Trophoblast cell (in vitro differentiated cells and primary cell): ENCODE results near the gene NLRP4.

Experiments used
- DNase-seq, 2 donors: peaks; one replicate each; pipeline ENCODE4 v3.0.0-alpha.2; 2016
- H2AFZ ChIP-seq: 2 replicates; pipeline ENCODE4 v1.6.1; 2013; ENCODE audit warnings: low read length, moderate library complexity, mild to moderate bottlenecking; ENCODE audit not compliant: insufficient read depth, poor library complexity
- H2AK5ac ChIP-seq: 2 replicates; pipeline ENCODE4 v1.6.1; 2013; ENCODE audit warnings: mild to moderate bottlenecking, low read length
- H2BK120ac ChIP-seq: 2 replicates; pipeline ENCODE4 v1.6.1; 2013; ENCODE audit warnings: low read length, mild to moderate bottlenecking, moderate library complexity; ENCODE audit not compliant: insufficient read depth, poor library complexity
- H2BK12ac ChIP-seq: 2 replicates; pipeline ENCODE4 v1.6.1; 2013; ENCODE audit warnings: mild to moderate bottlenecking, low read length, moderate library complexity
- H2BK5ac ChIP-seq: 2 replicates; pipeline ENCODE4 v1.6.1; 2013; ENCODE audit warnings: low read length, low read depth, moderate library complexity, mild to moderate bottlenecking; ENCODE audit not compliant: poor library complexity
- H3K14ac ChIP-seq: 2 replicates; pipeline ENCODE4 v1.6.1; 2013; ENCODE audit warnings: mild to moderate bottlenecking, low read length
- H3K18ac ChIP-seq: 2 replicates; pipeline ENCODE4 v1.6.1; 2013; ENCODE audit warnings: mild to moderate bottlenecking, low read length
- H3K23ac ChIP-seq: 2 replicates; pipeline ENCODE4 v1.6.1; 2013; ENCODE audit warnings: low read length
- H3K27ac ChIP-seq: 2 replicates; pipeline ENCODE4 v1.5.1; 2013; ENCODE audit warnings: low read depth, mild to moderate bottlenecking, inconsistent platforms, low read length, moderate library complexity
- H3K27me3 ChIP-seq: 2 replicates; pipeline ENCODE4 v1.6.1; 2013; ENCODE audit warnings: inconsistent platforms, mild to moderate bottlenecking, low read length, moderate library complexity; ENCODE audit not compliant: insufficient read depth
- H3K36me3 ChIP-seq, 2 experiments: 1 replicate in 1 of 2; 2 replicates in 1 of 2; pipeline ENCODE4 v1.6.1; 2013; ENCODE audit warnings: low read length in 2 of 2, mild to moderate bottlenecking in 2 of 2, moderate library complexity in 1 of 2; ENCODE audit not compliant: insufficient read depth in 2 of 2, control insufficient read depth in 1 of 2
- H3K4ac ChIP-seq: 2 replicates; pipeline ENCODE4 v1.6.1; 2013; ENCODE audit warnings: low read depth, mild to moderate bottlenecking, low read length, moderate library complexity
- H3K4me1 ChIP-seq, 2 experiments: 1 replicate in 1 of 2; 2 replicates in 1 of 2; pipeline ENCODE4 v1.6.1; 2013; ENCODE audit warnings: low read length in 2 of 2, mild to moderate bottlenecking in 2 of 2, moderate library complexity in 1 of 2; ENCODE audit not compliant: insufficient read depth in 2 of 2, control insufficient read depth in 1 of 2
- H3K4me2 ChIP-seq: 2 replicates; pipeline ENCODE4 v1.6.1; 2013; ENCODE audit warnings: inconsistent platforms, mild to moderate bottlenecking, low read length, moderate library complexity
- H3K4me3 ChIP-seq: 2 replicates; pipeline ENCODE4 v1.5.1; 2013; ENCODE audit warnings: mild to moderate bottlenecking, low read depth, low read length, inconsistent platforms
- H3K79me1 ChIP-seq: one replicate; pipeline ENCODE4 v1.6.1; 2013; ENCODE audit warnings: low read length
- H3K79me2 ChIP-seq: 2 replicates; pipeline ENCODE4 v1.6.1; 2013; ENCODE audit warnings: low read length, mild to moderate bottlenecking; ENCODE audit not compliant: control insufficient read depth, insufficient read depth, poor library complexity
- H3K9ac ChIP-seq: 2 replicates; pipeline ENCODE4 v1.6.1; 2013; ENCODE audit warnings: mild to moderate bottlenecking, low read length
- H3K9me3 ChIP-seq: 2 replicates; pipeline ENCODE4 v1.6.1; 2013; ENCODE audit warnings: low read depth, mild to moderate bottlenecking, control low read depth, inconsistent platforms, low read length; ENCODE audit not compliant: insufficient read depth
- H4K12ac ChIP-seq: 2 replicates; pipeline ENCODE4 v1.6.1; 2013; ENCODE audit warnings: low read depth, mild to moderate bottlenecking, low read length, moderate library complexity
- H4K8ac ChIP-seq: 2 replicates; pipeline ENCODE4 v1.6.1; 2013; ENCODE audit warnings: low read depth, mild to moderate bottlenecking, low read length, moderate library complexity
- H4K91ac ChIP-seq: one replicate; pipeline ENCODE4 v1.6.1; 2013; ENCODE audit warnings: low read depth, mild to moderate bottlenecking, low read length, moderate library complexity
- WGBS: extraction: QIAGEN DNeasy Blood & Tissue Kit; methylation state at CpG from one replicate; pipeline ENCODE4 v1.1.7; 2013; ENCODE audit warnings: missing lambda C conversion rate; ENCODE audit not compliant: insufficient read length, insufficient coverage; ENCODE audit errors: extremely low coverage; 5-methylcytosine and 5-hydroxymethylcytosine counted together

Gene NLRP4

GRCh38 chr19:55820037-55820436, 16.3 kb upstream of the NLRP4 start:
- no peaks in the 10 kb centered on the region for H3K79me1 ChIP-seq
- H3K27ac ChIP-seq = no peak overlapping the region
- H3K18ac ChIP-seq = no peak overlapping the region
- H3K14ac ChIP-seq = no peak overlapping the region
- H2BK5ac ChIP-seq = no peak overlapping the region
- no peak overlapping the region for H3K4ac ChIP-seq
- H3K4me3 ChIP-seq = no peak overlapping the region
- H2BK12ac ChIP-seq = no peak overlapping the region
- no peak overlapping the region for H2AFZ ChIP-seq
- no peak overlapping the region for H2AK5ac ChIP-seq
- no peak for DNase-seq
- no peak overlapping the region for H4K8ac ChIP-seq
- H3K4me1 ChIP-seq = no peaks in the 10 kb centered on the region
- no peak overlapping the region for H3K9ac ChIP-seq
- whole genome bisulfite sequencing = no CpG with 5 or more reads among the region's 3 CpGs
- no peak overlapping the region for H4K91ac ChIP-seq
- H3K27me3 ChIP-seq = no peaks in the 10 kb centered on the region
- no peak overlapping the region for H2BK120ac ChIP-seq
- no peak overlapping the region for H4K12ac ChIP-seq
- H3K36me3 ChIP-seq = no peaks in the 10 kb centered on the region
- H3K9me3 ChIP-seq = peaks cover 19% of the 10 kb centered on the region
- no peaks in the 10 kb centered on the region for H3K79me2 ChIP-seq
- no peak overlapping the region for H3K4me2 ChIP-seq
- no peak overlapping the region for H3K23ac ChIP-seq

- no peak overlapping the region for H2BK12ac ChIP-seq
- no peaks in the 10 kb centered on the region for H3K79me2 ChIP-seq
- H2BK5ac ChIP-seq = no peak overlapping the region
- no peak overlapping the region for H4K12ac ChIP-seq
- no peaks in the 10 kb centered on the region for H3K27me3 ChIP-seq
- no peak overlapping the region for H4K8ac ChIP-seq
- no peak overlapping the region for H3K14ac ChIP-seq
- no peak overlapping the region for H3K27ac ChIP-seq
- H3K18ac ChIP-seq = no peak overlapping the region
- no peak overlapping the region for H3K23ac ChIP-seq
- no peak overlapping the region for H3K4ac ChIP-seq
- no peak overlapping the region for H2AFZ ChIP-seq
- H3K4me3 ChIP-seq = no peak overlapping the region
- H3K9ac ChIP-seq = no peak overlapping the region
- no peaks in the 10 kb centered on the region for H3K36me3 ChIP-seq
- no peak overlapping the region for H4K91ac ChIP-seq
- DNase-seq = no peak
- H3K9me3 ChIP-seq = peaks cover 9% of the 10 kb centered on the region
- no peaks in the 10 kb centered on the region for H3K4me1 ChIP-seq
- no peaks in the 10 kb centered on the region for H3K79me1 ChIP-seq
- no peak overlapping the region for H2AK5ac ChIP-seq
- no CpG with 5 or more reads among the region's 5 CpGs for WGBS
- no peak overlapping the region for H2BK120ac ChIP-seq
- no peak overlapping the region for H3K4me2 ChIP-seq
Measured at GRCh38 chr19:55830656-55831055, 5.7 kb upstream of the NLRP4 start.

GRCh38 chr19:55831846-55832245, 4.5 kb upstream of the NLRP4 start, which contains the start of gene NLRP11:
Gene NLRP11, minus strand, starts transcription at chr19:55831999. Its CDS starts 13,825 bp downstream, at chr19:55818174.
- Histone ChIP-seq H3K79me2 (no peaks in the 10 kb centered on the region), H2BK5ac (no peak within 1 kb of the TSS), H3K14ac (no peak within 1 kb of the TSS), H3K4me2 (no peak within 1 kb of the TSS), H3K79me1 (no peaks in the 10 kb centered on the region), H4K12ac (no peak within 1 kb of the TSS), H3K27me3 (no peaks in the 10 kb centered on the region), H3K36me3 (no peaks in the 10 kb centered on the region), H3K27ac (no peak within 1 kb of the TSS), H2AFZ (no peak within 1 kb of the TSS), H4K91ac (no peak within 1 kb of the TSS), H3K4me3 (no peak within 1 kb of the TSS), H3K9ac (no peak within 1 kb of the TSS), H3K9me3 (peaks cover 16% of the 10 kb centered on the region), H3K23ac (no peak within 1 kb of the TSS), H3K4me1 (no peaks in the 10 kb centered on the region), H4K8ac (no peak within 1 kb of the TSS), H2BK120ac (no peak within 1 kb of the TSS), H3K18ac (no peak within 1 kb of the TSS), H3K4ac (no peak within 1 kb of the TSS), H2AK5ac (no peak within 1 kb of the TSS), H2BK12ac (no peak within 1 kb of the TSS)
- DNase-seq = no peak
- WGBS = no CpG with 5 or more reads among the region's 10 CpGs

- Histone ChIP-seq H2BK120ac (no peak overlapping the region), H3K79me2 (no peaks in the 10 kb centered on the region), H3K23ac (no peak overlapping the region), H2BK12ac (no peak overlapping the region), H3K14ac (no peak overlapping the region), H3K4me3 (no peak overlapping the region), H3K27me3 (no peaks in the 10 kb centered on the region), H4K8ac (no peak overlapping the region), H3K9ac (no peak overlapping the region), H3K27ac (no peak overlapping the region), H3K18ac (no peak overlapping the region), H3K4me1 (no peaks in the 10 kb centered on the region), H3K4ac (no peak overlapping the region), H2AFZ (no peak overlapping the region), H3K79me1 (no peaks in the 10 kb centered on the region), H3K4me2 (no peak overlapping the region), H3K36me3 (no peaks in the 10 kb centered on the region), H2BK5ac (no peak overlapping the region), H4K91ac (no peak overlapping the region), H3K9me3 (peaks cover 16% of the 10 kb centered on the region), H4K12ac (no peak overlapping the region), H2AK5ac (no peak overlapping the region)
- no CpG with 5 or more reads among the region's 4 CpGs for WGBS
- DNase-seq = no peak
Measured at GRCh38 chr19:55832676-55833075, 3.7 kb upstream of the NLRP4 start.
